MCF 10A (cell line): ENCODE measurements around the gene LPA. TPM values are rescaled to one million over a fixed set of nuclear protein-coding genes. Genes with fewer than 3 reads are reported as not detected.
"Not testable (repeated sequence)": the region's sequence is repeated elsewhere in the genome, so short reads cannot be mapped to it uniquely, and the experiment has no call there.

ENCODE experiments used
- Bru-seq: library from RNA; stranded (reverse); fragments of 400-500 nt; gene quantifications from one replicate; lab custom pipeline; 2021; lab: Mats Ljungman, UMichigan
- BruChase-seq, 2 experiments: library from RNA; stranded (reverse); fragments of 400-500 nt; gene quantifications; one replicate each; lab custom pipeline; 2021; lab: Mats Ljungman, UMichigan
- BruUV-seq: library from RNA; stranded (reverse); fragments of 400-500 nt; replicated peaks from 2 replicates; lab custom pipeline; 2021; lab: Mats Ljungman, UMichigan
- CTCF ChIA-PET: fragments of 300-600 bp; sonication (Branson Sonifier 250); formaldehyde crosslinking; extraction: SDS; loops from one replicate; lab custom pipeline; 2021; ENCODE audit warnings: antibody characterized with exemption, inconsistent platforms; lab: Yijun Ruan, JAX
- POLR2A ChIA-PET: fragments of 300-600, 350-650 bp; sonication (Branson Sonifier 250); formaldehyde crosslinking; extraction: SDS; loops from one replicate; lab custom pipeline; 2020; ENCODE audit warnings: antibody characterized with exemption, inconsistent platforms; lab: Yijun Ruan, JAX
- DNase-seq: peaks from one replicate; pipeline ENCODE4 v3.0.0-alpha.2; 2018; ENCODE audit not compliant: unreplicated experiment
- H3K27ac Mint-ChIP-seq: one replicate; pipeline ENCODE4 v1.8.0; 2022; ENCODE audit warnings: mild to moderate bottlenecking, low read depth, mixed read lengths; ENCODE audit not compliant: unreplicated experiment
- H3K27me3 Mint-ChIP-seq: one replicate; pipeline ENCODE4 v1.8.0; 2022; ENCODE audit warnings: mixed read lengths; ENCODE audit not compliant: insufficient read depth, unreplicated experiment
- H3K36me3 Mint-ChIP-seq: one replicate; pipeline ENCODE4 v1.8.0; 2022; ENCODE audit warnings: mild to moderate bottlenecking, moderate library complexity, mixed read lengths; ENCODE audit not compliant: insufficient read depth, unreplicated experiment
- H3K4me1 Mint-ChIP-seq: one replicate; pipeline ENCODE4 v1.8.0; 2022; ENCODE audit warnings: mixed read lengths; ENCODE audit not compliant: insufficient read depth, unreplicated experiment
- H3K4me3 Mint-ChIP-seq: one replicate; pipeline ENCODE4 v1.8.0; 2022; ENCODE audit warnings: mild to moderate bottlenecking, moderate library complexity, mixed read lengths; ENCODE audit not compliant: unreplicated experiment
- H3K9me3 Mint-ChIP-seq: one replicate; pipeline ENCODE4 v1.8.0; 2022; ENCODE audit warnings: mixed read lengths; ENCODE audit not compliant: unreplicated experiment
- CTCF ChIP-seq: fragments of 200-600 bp; IDR thresholded peaks from one replicate; pipeline ENCODE4 v1.8.0; 2022; ENCODE audit warnings: antibody characterized with exemption, mild to moderate bottlenecking; ENCODE audit not compliant: unreplicated experiment
- intact Hi-C: fragments of 100-400 bp; cut with micrococcal nuclease; formaldehyde crosslinking; loops from 2 replicates; pipeline ENCODE4 v1.14.1; 2022
- long read RNA-seq: library from polyadenylated mRNA; stranded (forward); transcript quantifications from one replicate; pipeline ENCODE4 v2.0.0, GENCODE V29; 2022
- total RNA-seq: library from RNA; stranded (reverse); gene quantifications from 2 replicates; pipeline ENCODE4 v1.2.3, GENCODE V29; 2022

The LPA gene, protein sequence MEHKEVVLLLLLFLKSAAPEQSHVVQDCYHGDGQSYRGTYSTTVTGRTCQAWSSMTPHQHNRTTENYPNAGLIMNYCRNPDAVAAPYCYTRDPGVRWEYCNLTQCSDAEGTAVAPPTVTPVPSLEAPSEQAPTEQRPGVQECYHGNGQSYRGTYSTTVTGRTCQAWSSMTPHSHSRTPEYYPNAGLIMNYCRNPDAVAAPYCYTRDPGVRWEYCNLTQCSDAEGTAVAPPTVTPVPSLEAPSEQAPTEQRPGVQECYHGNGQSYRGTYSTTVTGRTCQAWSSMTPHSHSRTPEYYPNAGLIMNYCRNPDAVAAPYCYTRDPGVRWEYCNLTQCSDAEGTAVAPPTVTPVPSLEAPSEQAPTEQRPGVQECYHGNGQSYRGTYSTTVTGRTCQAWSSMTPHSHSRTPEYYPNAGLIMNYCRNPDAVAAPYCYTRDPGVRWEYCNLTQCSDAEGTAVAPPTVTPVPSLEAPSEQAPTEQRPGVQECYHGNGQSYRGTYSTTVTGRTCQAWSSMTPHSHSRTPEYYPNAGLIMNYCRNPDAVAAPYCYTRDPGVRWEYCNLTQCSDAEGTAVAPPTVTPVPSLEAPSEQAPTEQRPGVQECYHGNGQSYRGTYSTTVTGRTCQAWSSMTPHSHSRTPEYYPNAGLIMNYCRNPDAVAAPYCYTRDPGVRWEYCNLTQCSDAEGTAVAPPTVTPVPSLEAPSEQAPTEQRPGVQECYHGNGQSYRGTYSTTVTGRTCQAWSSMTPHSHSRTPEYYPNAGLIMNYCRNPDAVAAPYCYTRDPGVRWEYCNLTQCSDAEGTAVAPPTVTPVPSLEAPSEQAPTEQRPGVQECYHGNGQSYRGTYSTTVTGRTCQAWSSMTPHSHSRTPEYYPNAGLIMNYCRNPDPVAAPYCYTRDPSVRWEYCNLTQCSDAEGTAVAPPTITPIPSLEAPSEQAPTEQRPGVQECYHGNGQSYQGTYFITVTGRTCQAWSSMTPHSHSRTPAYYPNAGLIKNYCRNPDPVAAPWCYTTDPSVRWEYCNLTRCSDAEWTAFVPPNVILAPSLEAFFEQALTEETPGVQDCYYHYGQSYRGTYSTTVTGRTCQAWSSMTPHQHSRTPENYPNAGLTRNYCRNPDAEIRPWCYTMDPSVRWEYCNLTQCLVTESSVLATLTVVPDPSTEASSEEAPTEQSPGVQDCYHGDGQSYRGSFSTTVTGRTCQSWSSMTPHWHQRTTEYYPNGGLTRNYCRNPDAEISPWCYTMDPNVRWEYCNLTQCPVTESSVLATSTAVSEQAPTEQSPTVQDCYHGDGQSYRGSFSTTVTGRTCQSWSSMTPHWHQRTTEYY (N-terminal part only)
- total RNA-seq (not detected in 2 replicates), Bru-seq, nascent RNA (not detected), BruChase-seq, experiment 1, labeled RNA remaining after a 6-hour chase (percentile 0 among the genes with signal in this experiment), BruChase-seq, experiment 2, labeled RNA remaining after a 2-hour chase (not detected)
- long read RNA-seq = 0 reads

DNA sequence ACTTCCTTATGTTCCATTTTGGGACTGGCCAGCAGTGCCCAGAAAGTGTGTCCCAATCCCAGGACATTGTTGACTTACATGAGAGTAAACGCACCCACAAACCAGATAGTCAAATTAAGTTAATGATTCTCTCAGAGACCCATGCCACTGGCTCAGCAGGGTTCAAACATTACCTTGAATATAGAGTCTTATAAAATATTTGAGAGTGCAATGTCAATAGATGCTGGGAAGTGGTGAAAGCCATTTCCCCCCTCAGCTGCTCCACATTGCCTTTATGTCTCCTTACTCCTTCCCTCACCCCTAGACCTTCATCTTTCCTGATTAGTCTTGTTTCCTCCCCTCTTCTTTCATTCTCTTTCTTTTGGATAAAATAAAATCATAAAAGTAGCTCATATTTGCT is at the start of gene LPA:
Gene LPA (minus strand): TSS at position 78 of the 400 bp plus-strand sequence. CDS start 61 bp downstream, at position 17.
- POLR2A ChIA-PET, H3K36me3 Mint-ChIP-seq, H3K4me1 Mint-ChIP-seq, H3K4me3 Mint-ChIP-seq, DNase-seq, H3K9me3 Mint-ChIP-seq, intact Hi-C loops, BruUV-seq, H3K27ac Mint-ChIP-seq: not testable (repeated sequence)
- peaks cover 35% of the 10 kb centered on the region for H3K27me3 Mint-ChIP-seq
- CTCF ChIA-PET = interaction anchor here (1.0 to 3.7 kb wide), 2 partner anchors 131 to 144 kb away, joined by 5 to 36 read pairs; no protein-coding TSS in a partner anchor

- CTCF ChIA-PET, H3K36me3 Mint-ChIP-seq, POLR2A ChIA-PET, H3K4me3 Mint-ChIP-seq, H3K4me1 Mint-ChIP-seq, DNase-seq, BruUV-seq, H3K9me3 Mint-ChIP-seq, H3K27ac Mint-ChIP-seq, intact Hi-C loops: not testable (repeated sequence)
- H3K27me3 Mint-ChIP-seq = peaks cover 25% of the 10 kb centered on the region
These were observed 44.9 kb upstream of the LPA start for GRCh38 chr6:160708993-160709392.

DNA sequence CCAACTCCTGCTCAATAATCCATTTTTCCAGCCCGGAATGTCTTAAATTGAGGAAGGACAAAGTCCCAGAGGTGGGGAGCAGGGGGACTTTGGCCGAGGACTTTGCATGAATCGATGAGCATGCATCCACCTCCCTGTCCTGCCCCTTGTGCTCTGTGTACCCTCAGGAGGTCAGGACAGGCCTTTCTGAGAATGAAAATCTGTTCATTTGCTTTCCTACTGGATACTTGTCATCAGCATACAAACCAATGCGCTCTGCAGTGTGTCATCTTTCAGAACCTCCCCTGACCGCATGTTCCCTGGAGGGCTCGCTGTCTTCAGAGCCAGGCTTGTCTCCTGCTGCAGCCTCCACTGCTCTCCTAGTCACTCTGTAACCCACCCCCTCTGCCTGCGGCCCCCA is 40.6 kb upstream of the LPA start:
- CTCF ChIA-PET, H3K4me3 Mint-ChIP-seq, POLR2A ChIA-PET, H3K9me3 Mint-ChIP-seq, intact Hi-C loops, DNase-seq, BruUV-seq, H3K36me3 Mint-ChIP-seq, H3K4me1 Mint-ChIP-seq, H3K27ac Mint-ChIP-seq: not testable (repeated sequence)
- H3K27me3 Mint-ChIP-seq = peaks cover 25% of the 10 kb centered on the region

GRCh38 chr6:160701918-160702680 is 38.0 kb upstream of the LPA start, which contains the start of gene PLG:
Gene PLG (plus strand): TSS chr6:160702244. CDS start chr6:160702305, 61 bp downstream.
- H3K9me3 Mint-ChIP-seq, DNase-seq, H3K27ac Mint-ChIP-seq, H3K4me1 Mint-ChIP-seq, POLR2A ChIA-PET, H3K4me3 Mint-ChIP-seq, H3K36me3 Mint-ChIP-seq, BruUV-seq, intact Hi-C loops, CTCF ChIA-PET: not testable (repeated sequence)
- H3K27me3 Mint-ChIP-seq = peaks cover 18% of the 10 kb centered on the region

DNA sequence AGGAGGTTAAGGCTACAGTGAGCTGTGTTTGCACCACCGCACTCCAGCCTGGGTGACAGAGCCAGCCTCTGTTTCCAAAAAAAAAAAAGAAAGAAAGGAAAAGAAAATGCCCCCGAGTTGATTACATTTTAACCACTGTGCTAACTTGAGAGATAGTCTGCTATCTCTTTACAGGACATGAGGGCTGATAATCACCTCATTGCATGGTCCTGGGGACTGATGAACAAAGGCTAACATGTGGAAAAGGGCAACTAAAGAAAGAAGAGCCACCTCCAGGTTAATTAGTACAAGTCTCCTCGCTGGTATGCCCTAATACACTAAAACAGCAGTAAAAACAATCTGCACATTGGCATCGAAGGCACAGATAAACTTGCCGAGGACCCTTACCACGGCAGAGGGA is 33.8 kb upstream of the LPA start:
- intact Hi-C loops = no loop called here
- no TSS peak for BruUV-seq
- no peaks in the 10 kb centered on the region for H3K4me1 Mint-ChIP-seq
- H3K9me3 Mint-ChIP-seq = no peaks in the 10 kb centered on the region
- no peak for DNase-seq
- H3K4me3 Mint-ChIP-seq = no peak overlapping the region
- H3K36me3 Mint-ChIP-seq = no peaks in the 10 kb centered on the region
- no peak overlapping the region for H3K27ac Mint-ChIP-seq
- H3K27me3 Mint-ChIP-seq = no peaks in the 10 kb centered on the region
- CTCF ChIA-PET = interaction anchor here (0.6 kb wide), 2 partner anchors 524 to 721 kb away, joined by 5 read pairs; no protein-coding TSS in a partner anchor
- TF ChIP-seq CTCF = no peak
- POLR2A ChIA-PET = no interaction called here

GRCh38 chr6:160696884-160697283 is 32.8 kb upstream of the LPA start:
- H3K9me3 Mint-ChIP-seq, CTCF ChIA-PET, H3K4me3 Mint-ChIP-seq, H3K4me1 Mint-ChIP-seq, H3K27me3 Mint-ChIP-seq, intact Hi-C loops, POLR2A ChIA-PET, BruUV-seq, H3K27ac Mint-ChIP-seq, H3K36me3 Mint-ChIP-seq: not testable (repeated sequence)
- DNase-seq = peak; percentile 29

DNA sequence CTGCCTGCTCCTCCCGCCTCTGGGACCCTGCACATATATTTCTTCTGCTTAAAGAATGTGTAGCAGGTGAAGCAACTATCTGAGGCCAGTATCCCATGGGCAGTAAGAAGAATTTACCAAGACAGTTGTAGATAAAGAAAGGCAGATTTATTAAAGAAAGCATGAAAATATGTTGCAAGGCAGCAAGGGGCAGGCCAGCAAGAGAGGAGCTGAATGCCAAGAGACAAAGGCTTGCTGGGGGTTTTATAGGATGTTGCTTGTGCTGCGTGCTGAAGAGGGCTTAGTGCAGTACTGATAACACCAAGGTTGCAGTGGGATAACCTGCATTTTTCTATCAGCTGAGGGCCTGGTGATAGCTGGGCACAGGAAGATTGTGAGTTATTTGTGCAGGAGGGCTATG is 31.5 kb upstream of the LPA start:
- BruUV-seq, H3K27me3 Mint-ChIP-seq, H3K9me3 Mint-ChIP-seq, POLR2A ChIA-PET, DNase-seq, H3K36me3 Mint-ChIP-seq, H3K4me1 Mint-ChIP-seq, H3K27ac Mint-ChIP-seq, intact Hi-C loops, H3K4me3 Mint-ChIP-seq, CTCF ChIA-PET: not testable (repeated sequence)
